Measurements from ENCODE around the gene GOLGA8B.

DNA sequence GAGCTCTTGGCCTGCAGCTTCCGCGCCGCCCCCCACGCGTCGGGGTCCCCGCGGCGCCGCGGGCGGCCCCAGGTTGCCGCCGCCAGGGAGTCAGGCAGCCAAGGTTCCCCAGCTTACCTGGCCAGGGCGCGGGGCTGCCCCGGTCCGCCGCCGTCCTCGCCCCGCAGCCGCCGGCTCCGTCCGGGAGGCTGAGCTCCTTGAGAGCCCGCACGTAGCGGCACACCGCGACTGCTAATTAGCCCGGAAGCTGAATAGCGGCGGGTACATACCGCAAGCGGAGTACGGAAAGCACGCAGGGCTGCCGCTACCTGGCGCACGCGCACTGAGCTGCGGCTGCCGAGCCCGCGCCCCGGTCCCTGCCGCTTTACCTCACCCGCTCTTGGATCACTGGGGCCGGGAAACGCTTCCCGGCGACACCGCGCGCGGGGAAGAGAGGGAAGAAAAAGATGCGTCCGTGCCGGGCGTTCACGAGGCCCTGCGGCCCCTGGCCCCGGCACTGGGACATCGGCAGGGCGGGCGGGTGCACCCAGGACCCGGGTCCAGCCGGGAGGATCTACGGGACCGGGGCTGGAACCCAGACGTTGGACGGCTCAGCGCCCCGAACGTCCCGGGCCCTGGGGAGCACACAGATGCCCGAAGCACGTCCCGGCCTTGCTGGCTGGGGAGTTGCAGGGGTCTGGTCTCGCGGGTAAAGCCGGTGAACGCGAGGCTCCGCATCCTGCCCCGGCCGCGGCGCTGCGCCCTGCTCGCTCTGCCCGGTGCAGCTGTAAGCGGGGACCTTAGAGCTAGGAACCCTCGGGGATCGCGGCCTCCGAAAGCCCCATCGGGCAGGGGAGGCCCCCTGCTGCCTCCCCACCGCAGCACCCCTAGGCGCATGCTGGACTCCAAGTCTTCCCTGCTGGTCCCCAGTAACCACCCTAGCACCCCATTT is at the start of gene GOLGA8B:
- TF ChIP-seq, protein P1, sequence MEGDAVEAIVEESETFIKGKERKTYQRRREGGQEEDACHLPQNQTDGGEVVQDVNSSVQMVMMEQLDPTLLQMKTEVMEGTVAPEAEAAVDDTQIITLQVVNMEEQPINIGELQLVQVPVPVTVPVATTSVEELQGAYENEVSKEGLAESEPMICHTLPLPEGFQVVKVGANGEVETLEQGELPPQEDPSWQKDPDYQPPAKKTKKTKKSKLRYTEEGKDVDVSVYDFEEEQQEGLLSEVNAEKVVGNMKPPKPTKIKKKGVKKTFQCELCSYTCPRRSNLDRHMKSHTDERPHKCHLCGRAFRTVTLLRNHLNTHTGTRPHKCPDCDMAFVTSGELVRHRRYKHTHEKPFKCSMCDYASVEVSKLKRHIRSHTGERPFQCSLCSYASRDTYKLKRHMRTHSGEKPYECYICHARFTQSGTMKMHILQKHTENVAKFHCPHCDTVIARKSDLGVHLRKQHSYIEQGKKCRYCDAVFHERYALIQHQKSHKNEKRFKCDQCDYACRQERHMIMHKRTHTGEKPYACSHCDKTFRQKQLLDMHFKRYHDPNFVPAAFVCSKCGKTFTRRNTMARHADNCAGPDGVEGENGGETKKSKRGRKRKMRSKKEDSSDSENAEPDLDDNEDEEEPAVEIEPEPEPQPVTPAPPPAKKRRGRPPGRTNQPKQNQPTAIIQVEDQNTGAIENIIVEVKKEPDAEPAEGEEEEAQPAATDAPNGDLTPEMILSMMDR (IDR thresholded peaks at IDR 0.05) = no peak
- TF ChIP-seq POLR2A (IDR thresholded peaks at IDR 0.05) = peak in 1 of 2 donors; percentile 28

All from uterus (tissue), 2 donors.